GM20000 (cell line): Measurements from ENCODE around the gene COL4A2.

Source experiments
- DNase-seq: peaks from one replicate; pipeline ENCODE4 v3.0.0; 2012; ENCODE audit warnings: low spot score
- TF ChIP-seq, protein P1 (sequence below): IDR thresholded peaks from 2 replicates; pipeline ENCODE4 v1.5.1; 2012; ENCODE audit warnings: mild to moderate bottlenecking, control low read depth; ENCODE audit errors: extremely low read depth, missing control alignments

Gene COL4A2

DNA sequence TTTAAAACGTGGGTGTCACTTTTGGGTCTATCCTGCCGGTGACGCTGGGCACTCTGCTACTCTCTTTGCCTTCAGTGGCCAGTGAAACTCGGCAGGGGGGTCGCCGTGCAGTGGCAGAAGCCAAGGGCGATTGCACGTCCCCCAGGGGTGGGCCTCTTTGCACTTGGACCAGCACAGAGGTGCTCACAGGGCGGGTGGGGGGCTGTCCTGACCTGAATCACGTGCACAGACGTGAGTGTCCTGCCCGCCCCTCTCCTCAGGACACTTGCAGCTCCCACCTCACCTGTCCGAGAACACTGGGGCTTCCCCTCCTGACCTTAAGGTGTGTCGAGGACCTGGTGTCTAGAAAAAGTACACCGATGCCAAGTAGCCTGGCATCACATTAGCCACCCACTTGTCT, 16.3 kb upstream of the COL4A2 start:
- TF ChIP-seq, protein P1, sequence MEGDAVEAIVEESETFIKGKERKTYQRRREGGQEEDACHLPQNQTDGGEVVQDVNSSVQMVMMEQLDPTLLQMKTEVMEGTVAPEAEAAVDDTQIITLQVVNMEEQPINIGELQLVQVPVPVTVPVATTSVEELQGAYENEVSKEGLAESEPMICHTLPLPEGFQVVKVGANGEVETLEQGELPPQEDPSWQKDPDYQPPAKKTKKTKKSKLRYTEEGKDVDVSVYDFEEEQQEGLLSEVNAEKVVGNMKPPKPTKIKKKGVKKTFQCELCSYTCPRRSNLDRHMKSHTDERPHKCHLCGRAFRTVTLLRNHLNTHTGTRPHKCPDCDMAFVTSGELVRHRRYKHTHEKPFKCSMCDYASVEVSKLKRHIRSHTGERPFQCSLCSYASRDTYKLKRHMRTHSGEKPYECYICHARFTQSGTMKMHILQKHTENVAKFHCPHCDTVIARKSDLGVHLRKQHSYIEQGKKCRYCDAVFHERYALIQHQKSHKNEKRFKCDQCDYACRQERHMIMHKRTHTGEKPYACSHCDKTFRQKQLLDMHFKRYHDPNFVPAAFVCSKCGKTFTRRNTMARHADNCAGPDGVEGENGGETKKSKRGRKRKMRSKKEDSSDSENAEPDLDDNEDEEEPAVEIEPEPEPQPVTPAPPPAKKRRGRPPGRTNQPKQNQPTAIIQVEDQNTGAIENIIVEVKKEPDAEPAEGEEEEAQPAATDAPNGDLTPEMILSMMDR, result no peak
- no peak for DNase-seq

DNA sequence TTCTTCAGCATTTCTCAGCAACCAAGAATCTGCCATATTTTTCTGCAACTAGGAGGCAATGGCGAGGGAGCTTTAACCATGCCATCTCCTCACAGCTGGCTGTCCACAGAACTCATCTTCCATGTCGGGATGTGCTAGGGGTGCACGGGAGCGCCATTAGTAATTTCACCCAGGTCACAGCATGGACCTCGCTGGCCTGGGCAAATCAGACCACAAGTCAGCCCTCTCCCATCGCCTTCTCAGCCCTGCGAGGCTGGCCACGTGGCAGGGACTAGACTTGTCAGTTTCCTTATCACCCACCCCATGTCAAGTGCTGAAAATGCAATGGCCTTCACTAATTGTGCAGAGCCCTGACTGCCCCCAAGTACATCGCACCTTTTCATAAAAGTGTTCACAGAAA, 15.8 kb upstream of the COL4A2 start:
- TF ChIP-seq, protein P1, result no peak
- no peak for DNase-seq

DNA sequence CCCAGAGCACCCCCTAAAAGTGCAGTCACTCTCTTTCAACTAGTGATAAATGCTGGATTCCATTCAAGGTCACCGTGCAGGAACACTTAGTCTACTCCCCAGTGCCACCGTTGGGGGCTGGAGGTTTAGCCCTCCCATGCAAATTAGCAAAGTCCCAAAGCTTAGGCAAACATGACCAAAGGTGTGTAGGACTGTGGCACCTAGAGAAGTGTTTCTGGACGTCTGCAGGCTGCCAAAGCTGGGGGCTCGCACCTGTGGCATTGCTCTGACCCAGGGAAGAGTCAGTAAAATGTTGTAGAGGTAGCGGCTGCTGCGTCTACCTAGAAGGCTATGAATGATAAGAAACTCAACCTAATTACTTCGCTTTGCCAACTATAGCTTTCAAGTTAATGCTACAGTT, 14.0 kb upstream of the COL4A2 start:
- TF ChIP-seq, protein P1, result no peak
- no peak for DNase-seq

DNA sequence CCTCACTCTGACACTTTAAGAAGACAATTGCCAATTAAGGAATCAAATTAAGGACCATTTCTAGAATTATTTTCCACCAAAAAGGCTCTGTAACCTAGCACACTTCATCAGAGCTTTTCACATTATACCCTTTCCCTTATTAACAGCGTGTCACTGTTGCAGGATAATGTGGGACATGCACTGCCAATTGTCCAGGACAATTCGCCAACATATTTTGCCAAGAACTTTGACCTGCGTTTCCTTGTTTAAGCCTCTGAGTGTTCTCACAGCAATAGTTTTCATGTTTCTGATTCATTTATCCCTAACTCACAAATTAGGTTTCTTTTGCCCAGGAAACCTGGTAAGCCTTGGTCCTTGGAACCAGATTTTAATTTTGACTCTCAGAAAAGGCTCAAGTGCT, 13.4 kb upstream of the COL4A2 start:
- DNase-seq, result no peak
- TF ChIP-seq, protein P1, result no peak

DNA sequence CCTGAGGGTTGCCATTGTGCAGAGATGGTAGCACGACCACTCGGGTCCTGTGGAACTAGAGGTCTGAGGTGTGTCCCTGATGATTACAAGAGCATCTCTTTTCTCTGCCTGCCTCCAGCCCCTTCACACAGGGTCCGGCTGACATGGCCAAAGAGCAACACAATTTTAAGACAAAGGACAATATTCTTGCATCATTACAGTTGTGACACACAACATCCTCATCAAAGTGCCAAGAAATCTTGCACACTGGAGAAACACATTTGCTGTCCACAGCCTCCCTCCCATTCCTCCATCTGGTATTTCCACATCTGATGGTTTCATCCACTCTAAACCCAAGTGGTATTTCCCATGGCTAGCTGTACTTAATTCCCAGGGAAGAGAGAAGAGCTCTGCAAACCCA, 12.9 kb upstream of the COL4A2 start:
- TF ChIP-seq, protein P1, result no peak
- no peak for DNase-seq

DNA sequence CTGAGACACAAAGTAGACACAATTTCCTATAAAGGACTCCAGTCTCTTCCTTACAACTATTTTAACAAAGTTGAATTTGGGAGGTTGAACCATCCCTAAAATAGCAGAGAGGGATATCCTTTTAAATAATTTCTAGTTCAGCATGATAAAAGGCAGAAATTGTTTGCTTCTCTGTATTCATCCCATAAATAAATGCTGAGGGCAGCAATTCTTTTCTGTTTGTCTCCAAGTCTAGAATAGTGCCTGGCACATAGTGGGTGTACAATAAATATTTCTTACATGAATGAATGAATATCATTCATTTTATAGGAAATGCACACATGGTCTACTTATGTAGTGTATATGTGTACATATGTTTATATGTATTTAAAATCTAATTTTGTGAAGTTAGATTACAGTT, 12.5 kb upstream of the COL4A2 start:
- TF ChIP-seq, protein P1, result no peak

DNA sequence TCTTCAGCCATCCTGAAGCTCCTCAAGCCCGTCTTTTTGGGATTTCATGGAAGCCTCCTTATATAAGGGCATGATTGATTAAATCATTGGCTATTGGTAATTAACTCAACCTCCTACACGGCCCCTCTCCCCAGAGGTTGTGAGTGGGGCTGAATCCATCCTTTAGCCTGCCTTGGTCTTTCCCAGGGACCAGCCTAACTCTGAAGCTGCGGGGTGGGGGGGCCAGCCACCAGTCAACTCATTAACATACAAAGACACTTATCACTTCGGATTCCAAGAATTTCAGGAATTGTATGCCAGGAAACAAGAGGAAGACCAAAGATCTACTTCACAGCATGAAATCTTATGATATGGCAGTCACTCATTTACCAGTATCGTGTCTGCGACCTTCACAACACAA, 10.1 kb upstream of the COL4A2 start:
- DNase-seq, result no peak
- TF ChIP-seq, protein P1, result no peak

More for the DNA sequence above, 12.5 kb upstream of the COL4A2 start:
- no peak for DNase-seq
